ENCODE measurements around the gene VAMP5.

The VAMP5 gene

GRCh38 chr2:85596486-85597143 lies 12.4 kb downstream of the VAMP5 start:
- DNase-seq (ENCODE audit: extremely low spot score), result no peak
- TF ChIP-seq CTCF (IDR thresholded peaks at IDR 0.05; ENCODE audit: control extremely low read depth, extremely low read depth, low read depth, missing control alignments), result no peak
- POLR2A ChIA-PET, result interaction anchor here (0.5 to 1.6 kb wide), 2 partner anchors 15 to 16 kb away, joined by 3 to 6 read pairs; partner anchors contain the start of gene C2orf68
- CTCF ChIA-PET, result interaction anchor here (1.0 to 1.7 kb wide), 4 partner anchors 9 to 175 kb away, joined by 3 to 5 read pairs (median 3); no protein-coding TSS in a partner anchor

- ChIA-PET POLR2A (interaction anchor here (0.6 kb wide), 1 partner anchor 40 kb away, joined by 4 read pairs; no protein-coding TSS in a partner anchor), CTCF (interaction anchor here (1.0 to 1.7 kb wide), 5 partner anchors 10 to 176 kb away, joined by 3 to 5 read pairs (median 3); no protein-coding TSS in a partner anchor)
- TF ChIP-seq CTCF (IDR thresholded peaks at IDR 0.05; ENCODE audit: control extremely low read depth, extremely low read depth, low read depth, missing control alignments), result no peak
- no peak for DNase-seq (ENCODE audit: extremely low spot score)
Measured at GRCh38 chr2:85597241-85597640, 13.0 kb downstream of the VAMP5 start.

GRCh38 chr2:85598594-85599340 lies 14.5 kb downstream of the VAMP5 start:
- no peak for TF ChIP-seq CTCF (IDR thresholded peaks at IDR 0.05; ENCODE audit: control extremely low read depth, extremely low read depth, low read depth, missing control alignments)
- DNase-seq (ENCODE audit: extremely low spot score), result no peak
- ChIA-PET POLR2A (interaction anchor here (1.5 kb wide), 2 partner anchors 10 to 52 kb away, joined by 3 to 4 read pairs; no protein-coding TSS in a partner anchor), CTCF (no interaction called here)

- POLR2A ChIA-PET, result interaction anchor here (0.7 to 1.5 kb wide), 4 partner anchors 10 to 53 kb away, joined by 3 to 6 read pairs (median 4); partner anchors contain the start of gene C2orf68
- CTCF ChIA-PET, result interaction anchor here (1.2 kb wide), 1 partner anchor 9 kb away, joined by 4 read pairs; no protein-coding TSS in a partner anchor
- TF ChIP-seq CTCF (IDR thresholded peaks at IDR 0.05; ENCODE audit: control extremely low read depth, extremely low read depth, low read depth, missing control alignments), result no peak
- DNase-seq (ENCODE audit: extremely low spot score), result no peak
Measured at GRCh38 chr2:85599468-85600234, 15.4 kb downstream of the VAMP5 start.

- TF ChIP-seq CTCF (IDR thresholded peaks at IDR 0.05; ENCODE audit: control extremely low read depth, extremely low read depth, low read depth, missing control alignments), result no peak
- CTCF ChIA-PET, result interaction anchor here (1.0 to 1.3 kb wide), 3 partner anchors 10 to 61 kb away, joined by 3 to 4 read pairs (median 3); partner anchors contain the start of gene MAT2A
- POLR2A ChIA-PET, result interaction anchor here (0.7 to 1.5 kb wide), 3 partner anchors 12 to 54 kb away, joined by 3 to 6 read pairs (median 4); partner anchors contain the start of gene C2orf68
- no peak for DNase-seq (ENCODE audit: extremely low spot score)
Measured at GRCh38 chr2:85600235-85600575, 16.0 kb downstream of the VAMP5 start.
